Progenitor cell of endocrine pancreas (in vitro differentiated cells): ENCODE results near the gene CCDC88B. TPM values are rescaled to one million over a fixed set of nuclear protein-coding genes. Genes with fewer than 3 reads are reported as not detected.

Experiments used
- DNase-seq: peaks from one replicate; pipeline ENCODE4 v3.0.0; 2021; ENCODE audit warnings: low spot score; ENCODE audit not compliant: unreplicated experiment
- H3K27ac Mint-ChIP-seq: 2 replicates; pipeline ENCODE4 v1.8.0; 2021; ENCODE audit warnings: mild to moderate bottlenecking, moderate library complexity, mixed read lengths
- H3K27me3 Mint-ChIP-seq: 2 replicates; pipeline ENCODE4 v1.8.0; 2021; ENCODE audit warnings: mixed read lengths
- H3K36me3 Mint-ChIP-seq: 2 replicates; pipeline ENCODE4 v1.8.0; 2022; ENCODE audit warnings: mixed read lengths; ENCODE audit not compliant: insufficient read depth
- H3K4me1 Mint-ChIP-seq: 2 replicates; pipeline ENCODE4 v1.8.0; 2021; ENCODE audit warnings: low read depth, mixed read lengths
- H3K4me3 Mint-ChIP-seq: 2 replicates; pipeline ENCODE4 v1.8.0; 2021; ENCODE audit warnings: low read depth, mild to moderate bottlenecking, moderate library complexity, mixed read lengths
- H3K9me3 Mint-ChIP-seq: 2 replicates; pipeline ENCODE4 v1.8.0; 2021; ENCODE audit warnings: low read depth, mixed read lengths
- CTCF ChIP-seq: fragments of 200-600 bp; sonication (generic); IDR thresholded peaks from one replicate; pipeline ENCODE4 v1.5.0; 2021; ENCODE audit warnings: antibody characterized with exemption, mild to moderate bottlenecking; ENCODE audit not compliant: unreplicated experiment
- total RNA-seq: library from RNA; stranded (reverse); gene quantifications from 2 replicates; pipeline ENCODE4 v1.2.1, GENCODE V29; 2021

The CCDC88B gene
- total RNA-seq, 1 donor from 2014 or later: 4.3 TPM

GRCh38 chr11:64372021-64372420, 32.0 kb downstream of the CCDC88B start:
- DNase-seq: no peak
- H3K27me3 Mint-ChIP-seq: no peaks in the 10 kb centered on the region
- H3K36me3 Mint-ChIP-seq: peaks cover 14% of the 10 kb centered on the region
- no peak for TF ChIP-seq CTCF
- H3K4me3 Mint-ChIP-seq: no peak overlapping the region
- no peaks in the 10 kb centered on the region for H3K4me1 Mint-ChIP-seq
- no peak overlapping the region for H3K27ac Mint-ChIP-seq
- no peaks in the 10 kb centered on the region for H3K9me3 Mint-ChIP-seq

GRCh38 chr11:64372802-64373597, 33.0 kb downstream of the CCDC88B start:
- no peak for DNase-seq
- Mint-ChIP-seq H3K27me3 (no peaks in the 10 kb centered on the region), H3K27ac (no peak overlapping the region), H3K9me3 (no peaks in the 10 kb centered on the region), H3K4me1 (no peaks in the 10 kb centered on the region), H3K36me3 (peaks cover 12% of the 10 kb centered on the region), H3K4me3 (no peak overlapping the region)
- no peak for TF ChIP-seq CTCF

- Mint-ChIP-seq H3K4me3 (no peak overlapping the region), H3K27me3 (no peaks in the 10 kb centered on the region), H3K36me3 (peaks cover 10% of the 10 kb centered on the region), H3K27ac (no peak overlapping the region), H3K4me1 (no peaks in the 10 kb centered on the region), H3K9me3 (no peaks in the 10 kb centered on the region)
- no peak for DNase-seq
- TF ChIP-seq CTCF: no peak
These were observed 33.6 kb downstream of the CCDC88B start for GRCh38 chr11:64373598-64373974.

GRCh38 chr11:64376071-64376470, 36.1 kb downstream of the CCDC88B start:
- H3K27ac Mint-ChIP-seq: no peak overlapping the region
- no peaks in the 10 kb centered on the region for H3K9me3 Mint-ChIP-seq
- no peaks in the 10 kb centered on the region for H3K4me1 Mint-ChIP-seq
- H3K27me3 Mint-ChIP-seq: no peaks in the 10 kb centered on the region
- no peak overlapping the region for H3K4me3 Mint-ChIP-seq
- no peak for TF ChIP-seq CTCF
- no peaks in the 10 kb centered on the region for H3K36me3 Mint-ChIP-seq
- no peak for DNase-seq

GRCh38 chr11:64378335-64378880, 38.4 kb downstream of the CCDC88B start:
- H3K4me3 Mint-ChIP-seq: no peak overlapping the region
- no peaks in the 10 kb centered on the region for H3K9me3 Mint-ChIP-seq
- H3K27me3 Mint-ChIP-seq: peaks cover 5% of the 10 kb centered on the region
- no peaks in the 10 kb centered on the region for H3K36me3 Mint-ChIP-seq
- DNase-seq: no peak
- no peak for TF ChIP-seq CTCF
- H3K4me1 Mint-ChIP-seq: peaks cover 2% of the 10 kb centered on the region
- H3K27ac Mint-ChIP-seq: no peak overlapping the region
